ENCODE results near the gene MVP.

- TF ChIP-seq CTCF (IDR thresholded peaks at IDR 0.05) (peak; percentile 45 to 78 (median 76)), POLR2AphosphoS5 (IDR thresholded peaks at IDR 0.05; ENCODE audit: insufficient read depth in 1 of 2, low read depth in 1 of 2) (peak; percentile 95 to 99), POLR2A (IDR thresholded peaks at IDR 0.05) (peak in 1 of 2 donors; percentile 48)
Measured at GRCh38 chr16:29815793-29816693, 4.2 kb upstream of the MVP start, which contains the start of gene PAGR1.
